PFSK-1 (cell line): ENCODE results near the gene GDF10.

Experiments
- FOXP2 ChIP-seq: optimal IDR thresholded peaks from 2 replicates; pipeline ENCODE3; 2011; ENCODE audit warnings: borderline replicate concordance, control low read depth, inconsistent platforms; ENCODE audit not compliant: insufficient read depth; ENCODE audit errors: extremely low read length, extremely low read depth
- POLR2AphosphoS5 ChIP-seq: IDR thresholded peaks from 2 replicates; pipeline ENCODE4 v1.6.1; 2012; ENCODE audit warnings: low read depth, mild to moderate bottlenecking, control low read depth, low read length, moderate library complexity
- REST ChIP-seq, 2 experiments: IDR thresholded peaks; 2 replicates each; pipeline versions ENCODE4 v1.6.1 to v1.8.0; 2011 to 2012; ENCODE audit warnings: low read depth in 2 of 2, low read length in 2 of 2, control low read depth in 1 of 2, inconsistent platforms in 1 of 2, mild to moderate bottlenecking in 1 of 2, moderate library complexity in 1 of 2; ENCODE audit not compliant: insufficient read depth in 1 of 2
- SIN3A ChIP-seq: IDR thresholded peaks from 2 replicates; pipeline ENCODE4 v1.6.1; 2012; ENCODE audit warnings: mild to moderate bottlenecking, low read length, moderate library complexity, borderline replicate concordance; ENCODE audit not compliant: insufficient read depth
- TAF1 ChIP-seq: IDR thresholded peaks from 2 replicates; pipeline ENCODE4 v1.6.1; 2012; ENCODE audit warnings: low read length, control low read depth, borderline replicate concordance; ENCODE audit not compliant: insufficient read depth

GDF10 gene

DNA sequence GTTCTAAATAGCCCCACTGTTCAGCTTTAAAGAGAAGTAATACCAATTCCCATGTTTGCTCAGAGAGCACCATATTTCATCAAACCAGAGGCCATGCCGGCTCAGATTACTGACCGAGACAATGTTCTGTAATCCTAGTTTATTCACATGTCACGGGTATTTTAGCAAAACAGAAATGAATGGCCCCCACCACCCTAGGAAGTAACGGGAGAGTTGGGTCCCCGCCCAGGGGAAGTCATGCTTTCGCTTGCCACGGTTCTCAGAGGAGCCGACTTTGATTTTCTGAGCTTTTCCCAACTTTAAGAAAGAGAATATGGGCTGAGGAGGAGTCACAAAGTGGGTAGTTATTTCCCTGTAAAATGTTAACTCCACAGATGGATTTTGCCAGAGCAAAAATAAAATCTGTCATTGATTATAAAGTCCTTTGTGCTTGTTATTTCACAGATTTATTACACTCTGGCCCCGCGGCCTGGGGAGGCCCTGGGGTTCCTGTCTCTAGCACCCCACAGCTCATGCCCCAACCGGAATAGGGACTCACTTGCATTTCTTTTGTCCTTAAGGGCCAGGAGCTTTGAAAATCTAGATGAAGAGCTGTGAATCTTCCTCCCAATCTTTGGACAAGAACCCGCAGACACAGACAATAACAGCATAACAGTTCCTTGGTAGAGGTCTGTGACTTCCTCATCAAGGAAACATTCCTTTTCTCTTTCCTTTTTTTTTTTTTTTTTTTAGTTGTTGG, 3.7 kb upstream of the GDF10 start:
- TF ChIP-seq FOXP2, result no peak
- TF ChIP-seq SIN3A, result no peak
- no peak for TF ChIP-seq TAF1
- no peak for TF ChIP-seq POLR2AphosphoS5
- TF ChIP-seq REST (IDR thresholded peaks at IDR 0.05; ENCODE audit: insufficient read depth in 1 of 2, low read depth in 2 of 2, low read length in 2 of 2), result no peak

- TF ChIP-seq SIN3A (no peak), REST (IDR thresholded peaks at IDR 0.05; ENCODE audit: insufficient read depth in 1 of 2, low read depth in 2 of 2, low read length in 2 of 2) (no peak), POLR2AphosphoS5 (no peak), TAF1 (no peak), FOXP2 (no peak)
Measured at GRCh38 chr10:47296941-47297340, 3.1 kb upstream of the GDF10 start.

GRCh38 chr10:47297866-47298540, 2.0 kb upstream of the GDF10 start:
- TF ChIP-seq FOXP2 (no peak), TAF1 (no peak), SIN3A (no peak), REST (IDR thresholded peaks at IDR 0.05; ENCODE audit: insufficient read depth in 1 of 2, low read depth in 2 of 2, low read length in 2 of 2) (no peak), POLR2AphosphoS5 (no peak)

DNA sequence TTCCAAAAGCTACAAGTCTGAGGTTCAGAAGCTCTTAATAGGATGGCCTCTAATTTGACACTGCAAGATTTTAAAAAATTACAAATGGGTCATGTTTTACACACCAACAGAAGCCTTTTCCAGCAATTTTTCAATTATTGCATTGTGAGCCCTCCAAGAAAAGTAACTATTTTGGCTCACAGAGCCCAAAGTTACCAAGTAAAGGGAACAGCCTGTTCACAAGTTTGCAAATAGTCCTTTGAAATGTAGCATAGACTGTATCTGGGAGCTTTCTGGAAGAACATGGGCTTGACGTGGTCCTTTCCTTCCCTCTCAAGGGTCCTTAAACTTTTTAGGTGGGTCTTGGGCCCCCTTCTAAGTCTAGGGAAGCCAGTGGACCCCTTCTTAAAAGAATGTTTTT, 1.3 kb upstream of the GDF10 start:
- TF ChIP-seq TAF1 (no peak), POLR2AphosphoS5 (no peak), SIN3A (no peak), REST (IDR thresholded peaks at IDR 0.05; ENCODE audit: insufficient read depth in 1 of 2, low read depth in 2 of 2, low read length in 2 of 2) (no peak), FOXP2 (no peak)
